Activated gamma-delta T cell treated with anti-CD3 and anti-CD28 coated beads, Interleukin-2, amount 50 U/mL, for 16 hours (primary cell): ENCODE data around the gene RBM26.

ENCODE experiments used
- DNase-seq: peaks from one replicate; pipeline ENCODE4 v3.0.0-alpha.2; 2020; ENCODE audit warnings: low read depth

The RBM26 gene

GRCh38 chr13:79405831-79406596 is at the start of gene RBM26:
Gene RBM26 (minus strand): TSS chr13:79406255. CDS start chr13:79405774, 481 bp downstream.
- DNase-seq, result peak; percentile 89

GRCh38 chr13:79455331-79455730 is 49.3 kb upstream of the RBM26 start:
- DNase-seq, result no peak

GRCh38 chr13:79452239-79452913 is 46.3 kb upstream of the RBM26 start:
- no peak for DNase-seq

- peak; percentile 87 for DNase-seq
These were observed 45.5 kb upstream of the RBM26 start for GRCh38 chr13:79451500-79451962.

GRCh38 chr13:79450110-79450509 is 44.1 kb upstream of the RBM26 start:
- no peak for DNase-seq

GRCh38 chr13:79448413-79448812 is 42.4 kb upstream of the RBM26 start:
- DNase-seq, result no peak

- DNase-seq, result no peak
These were observed 41.7 kb upstream of the RBM26 start for GRCh38 chr13:79447741-79448140.

GRCh38 chr13:79447141-79447540 is 41.1 kb upstream of the RBM26 start:
- DNase-seq, result no peak

- DNase-seq, result no peak
These were observed 40.1 kb upstream of the RBM26 start for GRCh38 chr13:79445968-79446645.

- DNase-seq, result no peak
These were observed 36.7 kb upstream of the RBM26 start for GRCh38 chr13:79442706-79443105.

GRCh38 chr13:79442221-79442620 is 36.2 kb upstream of the RBM26 start:
- DNase-seq, result no peak

- no peak for DNase-seq
These were observed 35.0 kb upstream of the RBM26 start for GRCh38 chr13:79440958-79441528.

GRCh38 chr13:79439275-79439674 is 33.2 kb upstream of the RBM26 start:
- no peak for DNase-seq

GRCh38 chr13:79435561-79435990 is 29.5 kb upstream of the RBM26 start:
- DNase-seq, result no peak

- no peak for DNase-seq
These were observed 28.5 kb upstream of the RBM26 start for GRCh38 chr13:79434556-79434955.

- no peak for DNase-seq
These were observed 26.9 kb upstream of the RBM26 start for GRCh38 chr13:79432992-79433391.

GRCh38 chr13:79432086-79432485 is 26.0 kb upstream of the RBM26 start:
- no peak for DNase-seq

- no peak for DNase-seq
These were observed 23.3 kb upstream of the RBM26 start for GRCh38 chr13:79429309-79429708.

GRCh38 chr13:79427883-79428282 is 21.8 kb upstream of the RBM26 start:
- no peak for DNase-seq

- no peak for DNase-seq
These were observed 21.2 kb upstream of the RBM26 start for GRCh38 chr13:79427265-79427664.

- no peak for DNase-seq
These were observed 18.0 kb upstream of the RBM26 start for GRCh38 chr13:79423801-79424642.

- DNase-seq, result no peak
These were observed 17.3 kb upstream of the RBM26 start for GRCh38 chr13:79423340-79423739.
